Natural killer cell (primary cell): ENCODE data around the gene MTCH1. TPM values are rescaled to one million over a fixed set of nuclear protein-coding genes. Genes with fewer than 3 reads are reported as not detected.

Source experiments
- ATAC-seq, 3 donors: fragments of 150-1000 bp in 2 of 3; fragments of 200-7000 bp in 1 of 3; cut with Tn5 transposase; 1 replicate in 1 of 3; 2 replicates in 2 of 3; pipeline ENCODE4 v1.10.0; 2021; ENCODE audit warnings: mild to moderate bottlenecking in 2 of 3, moderate library complexity in 2 of 3
- DNase-seq, 2 donors: peaks; one replicate each; pipeline versions ENCODE4 v3.0.0 to v3.0.0-alpha.2; 2013 to 2021; ENCODE audit warnings: mixed read lengths in 1 of 2
- H3K27ac ChIP-seq: one replicate; pipeline ENCODE4 v1.5.1; 2013; ENCODE audit warnings: mild to moderate bottlenecking, low read length
- H3K27me3 ChIP-seq: one replicate; pipeline ENCODE4 v1.6.1; 2013; ENCODE audit warnings: low read length; ENCODE audit not compliant: control insufficient read depth, insufficient read depth
- H3K36me3 ChIP-seq: one replicate; pipeline ENCODE4 v1.6.1; 2013; ENCODE audit warnings: low read length; ENCODE audit not compliant: control insufficient read depth, insufficient read depth
- H3K4me1 ChIP-seq: one replicate; pipeline ENCODE4 v1.6.1; 2013; ENCODE audit warnings: low read length; ENCODE audit not compliant: control insufficient read depth, insufficient read depth
- H3K4me3 ChIP-seq: one replicate; pipeline ENCODE4 v1.5.1; 2013; ENCODE audit warnings: low read length
- H3K9me3 ChIP-seq: one replicate; pipeline ENCODE4 v1.6.1; 2013; ENCODE audit warnings: low read length; ENCODE audit not compliant: control insufficient read depth, insufficient read depth
- H3K27ac Mint-ChIP-seq, 2 donors: one replicate each; pipeline ENCODE4 v1.8.0; 2022; ENCODE audit warnings: mild to moderate bottlenecking in 2 of 2, mixed read lengths in 2 of 2, moderate library complexity in 1 of 2
- H3K27me3 Mint-ChIP-seq, 2 donors: one replicate each; pipeline ENCODE4 v1.8.0; 2022; ENCODE audit warnings: low read depth in 2 of 2, mixed read lengths in 2 of 2
- H3K36me3 Mint-ChIP-seq: one replicate; pipeline ENCODE4 v1.8.0; 2022; ENCODE audit warnings: mixed read lengths
- H3K4me1 Mint-ChIP-seq, 2 donors: one replicate each; pipeline ENCODE4 v1.8.0; 2022; ENCODE audit warnings: mixed read lengths in 2 of 2
- H3K4me3 Mint-ChIP-seq: one replicate; pipeline ENCODE4 v1.8.0; 2022; ENCODE audit warnings: mild to moderate bottlenecking, moderate library complexity, mixed read lengths
- H3K9me3 Mint-ChIP-seq, 2 donors: one replicate each; pipeline ENCODE4 v1.8.0; 2022; ENCODE audit warnings: mixed read lengths in 2 of 2
- WGBS: methylation state at CpG from one replicate; pipeline ENCODE4 v1.1.7; 2013; ENCODE audit warnings: missing lambda C conversion rate; ENCODE audit not compliant: insufficient coverage; 5-methylcytosine and 5-hydroxymethylcytosine counted together
- intact Hi-C: fragments of 100-400 bp; cut with micrococcal nuclease; formaldehyde crosslinking; loops from one replicate; pipeline ENCODE4 v1.14.2; 2022
- total RNA-seq, 4 donors: library from RNA; stranded (reverse); fragments of 120-200 nt in 1 of 4; gene quantifications; one replicate each; pipeline versions ENCODE4 v1.2.3 to v1.2.4, GENCODE V29; 2013 to 2022
- TF ChIP-seq, protein P1 (sequence below): fragments of 200-600 bp; IDR thresholded peaks from one replicate; pipeline ENCODE4 v1.8.0; 2022; ENCODE audit warnings: antibody characterized with exemption

Gene MTCH1
- total RNA-seq, 3 donors from 2014 or later (not counting 1 experiment from before 2014, with no cell fraction given), result 158 to 180 (median 162) TPM

GRCh38 chr6:36947570-36948351, 38.2 kb downstream of the MTCH1 start:
- Histone ChIP-seq H3K4me1 (peaks cover 12% of the 10 kb centered on the region), H3K36me3 (no peaks in the 10 kb centered on the region), H3K9me3 (no peaks in the 10 kb centered on the region), H3K27me3 (no peaks in the 10 kb centered on the region), H3K4me3 (no peak overlapping the region), H3K27ac (no peak overlapping the region)
- H3K27ac Mint-ChIP-seq, result no peak overlapping the region
- peaks cover 4 to 6% of the 10 kb centered on the region in 2 donors for H3K4me1 Mint-ChIP-seq
- no peak overlapping the region for H3K4me3 Mint-ChIP-seq
- TF ChIP-seq, protein P1, sequence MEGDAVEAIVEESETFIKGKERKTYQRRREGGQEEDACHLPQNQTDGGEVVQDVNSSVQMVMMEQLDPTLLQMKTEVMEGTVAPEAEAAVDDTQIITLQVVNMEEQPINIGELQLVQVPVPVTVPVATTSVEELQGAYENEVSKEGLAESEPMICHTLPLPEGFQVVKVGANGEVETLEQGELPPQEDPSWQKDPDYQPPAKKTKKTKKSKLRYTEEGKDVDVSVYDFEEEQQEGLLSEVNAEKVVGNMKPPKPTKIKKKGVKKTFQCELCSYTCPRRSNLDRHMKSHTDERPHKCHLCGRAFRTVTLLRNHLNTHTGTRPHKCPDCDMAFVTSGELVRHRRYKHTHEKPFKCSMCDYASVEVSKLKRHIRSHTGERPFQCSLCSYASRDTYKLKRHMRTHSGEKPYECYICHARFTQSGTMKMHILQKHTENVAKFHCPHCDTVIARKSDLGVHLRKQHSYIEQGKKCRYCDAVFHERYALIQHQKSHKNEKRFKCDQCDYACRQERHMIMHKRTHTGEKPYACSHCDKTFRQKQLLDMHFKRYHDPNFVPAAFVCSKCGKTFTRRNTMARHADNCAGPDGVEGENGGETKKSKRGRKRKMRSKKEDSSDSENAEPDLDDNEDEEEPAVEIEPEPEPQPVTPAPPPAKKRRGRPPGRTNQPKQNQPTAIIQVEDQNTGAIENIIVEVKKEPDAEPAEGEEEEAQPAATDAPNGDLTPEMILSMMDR, result no peak
- no peaks in the 10 kb centered on the region for H3K9me3 Mint-ChIP-seq
- peaks cover 27 to 52% of the 10 kb centered on the region in 2 donors for H3K27me3 Mint-ChIP-seq
- ATAC-seq (peak in 2 of 3 donors; percentile 56 to 80), DNase-seq (peak in 1 of 2 donors; percentile 68)
- no peaks in the 10 kb centered on the region for H3K36me3 Mint-ChIP-seq
- intact Hi-C loops, result no loop called here
- WGBS, result 62% methylated on average over 12 of the region's 12 CpGs

DNA sequence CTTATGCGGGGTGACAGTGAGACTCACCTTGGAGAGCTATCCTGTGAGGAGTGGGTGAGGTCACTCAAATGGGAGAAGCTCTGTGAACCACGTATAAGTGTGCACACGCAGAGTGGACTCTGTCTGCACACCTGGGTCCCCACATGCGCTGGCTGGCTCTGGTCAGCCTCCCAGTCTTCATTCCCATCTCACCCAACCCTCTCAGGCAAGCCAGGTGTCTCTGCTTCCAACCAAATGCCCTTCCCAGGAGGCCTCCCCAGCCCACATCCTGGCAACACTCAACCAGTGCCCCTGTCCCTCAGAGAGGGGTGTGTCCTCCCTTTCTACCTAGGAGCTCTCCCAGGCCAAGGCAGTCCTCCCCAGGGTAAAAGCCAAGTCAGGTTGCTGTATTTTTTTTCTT, 39.5 kb downstream of the MTCH1 start:
- Histone ChIP-seq H3K9me3 (no peaks in the 10 kb centered on the region), H3K4me1 (peaks cover 12% of the 10 kb centered on the region), H3K36me3 (no peaks in the 10 kb centered on the region), H3K27ac (no peak overlapping the region), H3K27me3 (no peaks in the 10 kb centered on the region), H3K4me3 (no peak overlapping the region)
- Mint-ChIP-seq H3K27me3 (peaks cover 27 to 45% of the 10 kb centered on the region in 2 donors), H3K9me3 (no peaks in the 10 kb centered on the region), H3K4me3 (no peak overlapping the region), H3K36me3 (no peaks in the 10 kb centered on the region), H3K4me1 (peaks cover 4 to 6% of the 10 kb centered on the region in 2 donors), H3K27ac (no peak overlapping the region)
- intact Hi-C loops, result no loop called here
- DNase-seq, result no peak
- 94% methylated on average over 4 of the region's 4 CpGs for WGBS
- ATAC-seq, result no peak
- TF ChIP-seq, protein P1, result no peak

- Mint-ChIP-seq H3K27me3 (peaks cover 22 to 37% of the 10 kb centered on the region in 2 donors), H3K36me3 (no peaks in the 10 kb centered on the region), H3K27ac (no peak overlapping the region), H3K9me3 (no peaks in the 10 kb centered on the region), H3K4me1 (peaks cover 4 to 6% of the 10 kb centered on the region in 2 donors), H3K4me3 (no peak overlapping the region)
- intact Hi-C loops, result no loop called here
- Histone ChIP-seq H3K36me3 (no peaks in the 10 kb centered on the region), H3K27ac (no peak overlapping the region), H3K27me3 (no peaks in the 10 kb centered on the region), H3K9me3 (no peaks in the 10 kb centered on the region), H3K4me3 (no peak overlapping the region), H3K4me1 (peaks cover 12% of the 10 kb centered on the region)
- DNase-seq (no peak), ATAC-seq (no peak)
- 88% methylated on average over 3 of the region's 4 CpGs for WGBS
- TF ChIP-seq, protein P1, result no peak
Measured at GRCh38 chr6:36945301-36945700, 40.7 kb downstream of the MTCH1 start.
